GM20000 (cell line): ENCODE data around the gene RPLP2.

Experiments used
- DNase-seq: peaks from one replicate; pipeline ENCODE4 v3.0.0; 2012; ENCODE audit warnings: low spot score
- CTCF ChIP-seq: IDR thresholded peaks from 2 replicates; pipeline ENCODE4 v1.5.1; 2012; ENCODE audit warnings: mild to moderate bottlenecking, control low read depth; ENCODE audit errors: extremely low read depth, missing control alignments

Gene RPLP2

GRCh38 chr11:849104-849824 lies 39.5 kb downstream of the RPLP2 start:
- no peak for TF ChIP-seq CTCF
- DNase-seq, result peak; percentile 77

GRCh38 chr11:849951-850774 lies 40.4 kb downstream of the RPLP2 start:
- no peak for TF ChIP-seq CTCF
- DNase-seq, result no peak

GRCh38 chr11:850775-851763 lies 41.3 kb downstream of the RPLP2 start:
- TF ChIP-seq CTCF, result peak; percentile 12
- DNase-seq, result peak; percentile 73

GRCh38 chr11:852762-853161 lies 43.0 kb downstream of the RPLP2 start:
- no peak for TF ChIP-seq CTCF
- DNase-seq, result no peak

- no peak for DNase-seq
- TF ChIP-seq CTCF, result no peak
Measured at GRCh38 chr11:853682-854448, 44.1 kb downstream of the RPLP2 start.

- TF ChIP-seq CTCF, result no peak
- DNase-seq, result no peak
Measured at GRCh38 chr11:854601-855329, 45.0 kb downstream of the RPLP2 start.
